HEK293 (cell line): ENCODE measurements around the gene JUND.

ENCODE experiments used
- CTCF ChIA-PET: fragments of 350-600 bp; formaldehyde crosslinking; extraction: SDS; loops from one replicate; lab custom pipeline; 2021; ENCODE audit warnings: antibody characterized with exemption; lab: Yijun Ruan, JAX
- POLR2A ChIA-PET: fragments of 300-600 bp; formaldehyde crosslinking; extraction: SDS; loops from one replicate; lab custom pipeline; 2020; ENCODE audit warnings: antibody characterized with exemption, inconsistent platforms; lab: Yijun Ruan, JAX
- H3K27ac ChIP-seq: fragments of 200-500 bp; sonication (Bioruptor generic); 2 replicates; pipeline ENCODE4 v1.5.1; 2014; ENCODE audit warnings: low read depth, low read length, control low read depth, inconsistent platforms; ENCODE audit errors: extremely low read depth
- H3K36me3 ChIP-seq, 2 experiments: fragments of 200-500 bp in 1 of 2; sonication (Bioruptor generic) in 1 of 2; 1 replicate in 1 of 2; 2 replicates in 1 of 2; pipeline ENCODE4 v1.5.1; 2014 to 2017; ENCODE audit warnings: inconsistent platforms in 2 of 2, low read length in 2 of 2; ENCODE audit not compliant: control insufficient read depth in 2 of 2, insufficient read depth in 1 of 2
- H3K4me1 ChIP-seq: fragments of 200-500 bp; sonication (Bioruptor generic); 2 replicates; pipeline ENCODE4 v1.5.1; 2014; ENCODE audit warnings: mild to moderate bottlenecking, low read length, inconsistent platforms; ENCODE audit not compliant: control insufficient read depth, insufficient read depth
- H3K4me3 ChIP-seq: 2 replicates; pipeline ENCODE4 v1.5.1; 2011; ENCODE audit warnings: low read depth, mild to moderate bottlenecking, control low read depth, low read length, moderate library complexity
- H3K9me3 ChIP-seq: fragments of 200-500 bp; sonication (Bioruptor generic); 2 replicates; pipeline ENCODE4 v1.5.1; 2014; ENCODE audit warnings: low read depth, low read length, inconsistent platforms; ENCODE audit not compliant: control insufficient read depth, insufficient read depth
- GLIS1 ChIP-seq: fragments of 450-650 bp; formaldehyde crosslinking; IDR thresholded peaks from 2 replicates; pipeline ENCODE4 v1.5.1; 2016; ENCODE audit warnings: missing biosample characterization, missing genetic modification characterization
- INSM2 ChIP-seq: fragments of 450-650 bp; formaldehyde crosslinking; IDR thresholded peaks from 2 replicates; pipeline ENCODE4 v1.5.1; 2016; ENCODE audit warnings: missing biosample characterization, missing genetic modification characterization
- PATZ1 ChIP-seq: fragments of 450-650 bp; formaldehyde crosslinking; IDR thresholded peaks from 2 replicates; pipeline ENCODE4 v1.5.1; 2016; ENCODE audit warnings: missing biosample characterization, missing genetic modification characterization
- RBAK ChIP-seq: fragments of 450-650 bp; formaldehyde crosslinking; IDR thresholded peaks from 2 replicates; pipeline ENCODE4 v1.5.1; 2016; ENCODE audit warnings: missing biosample characterization, missing genetic modification characterization
- SP7 ChIP-seq: fragments of 450-650 bp; formaldehyde crosslinking; IDR thresholded peaks from 2 replicates; pipeline ENCODE4 v1.5.1; 2016; ENCODE audit warnings: missing biosample characterization, missing genetic modification characterization
- ZBTB26 ChIP-seq: fragments of 450-650 bp; formaldehyde crosslinking; optimal IDR thresholded peaks from 2 replicates; pipeline ENCODE3; 2016; ENCODE audit warnings: missing biosample characterization, mild to moderate bottlenecking, missing genetic modification characterization
- ZBTB6 ChIP-seq: fragments of 450-650 bp; formaldehyde crosslinking; IDR thresholded peaks from 2 replicates; pipeline ENCODE4 v1.5.1; 2017; ENCODE audit warnings: missing biosample characterization, missing genetic modification characterization
- ZNF132 ChIP-seq: fragments of 450-650 bp; formaldehyde crosslinking; IDR thresholded peaks from 2 replicates; pipeline ENCODE4 v1.5.1; 2017; ENCODE audit warnings: missing biosample characterization, missing genetic modification characterization, borderline replicate concordance
- ZNF280C ChIP-seq: fragments of 450-650 bp; formaldehyde crosslinking; IDR thresholded peaks from 2 replicates; pipeline ENCODE4 v1.5.1; 2016; ENCODE audit warnings: missing biosample characterization, missing genetic modification characterization
- ZNF311 ChIP-seq: fragments of 450-650 bp; formaldehyde crosslinking; IDR thresholded peaks from 2 replicates; pipeline ENCODE4 v1.5.1; 2017; ENCODE audit warnings: missing biosample characterization, missing genetic modification characterization, borderline replicate concordance
- ZNF585B ChIP-seq: fragments of 450-650 bp; formaldehyde crosslinking; IDR thresholded peaks from 2 replicates; pipeline ENCODE4 v1.5.1; 2016; ENCODE audit warnings: missing biosample characterization, missing genetic modification characterization
- ZNF626 ChIP-seq: fragments of 450-650 bp; sonication (Bioruptor Pico); formaldehyde crosslinking; IDR thresholded peaks from 2 replicates; pipeline ENCODE4 v1.5.1; 2018; ENCODE audit warnings: missing biosample characterization, missing genetic modification characterization, inconsistent platforms
- ZNF707 ChIP-seq: fragments of 450-650 bp; formaldehyde crosslinking; IDR thresholded peaks from 2 replicates; pipeline ENCODE4 v1.5.1; 2016; ENCODE audit warnings: missing biosample characterization, missing genetic modification characterization
- ZNF776 ChIP-seq: fragments of 450-650 bp; formaldehyde crosslinking; IDR thresholded peaks from 2 replicates; pipeline ENCODE4 v1.5.0; 2017; ENCODE audit warnings: missing biosample characterization, missing genetic modification characterization, borderline replicate concordance
- ZNF777 ChIP-seq: fragments of 450-650 bp; formaldehyde crosslinking; IDR thresholded peaks from 2 replicates; pipeline ENCODE4 v1.5.1; 2017; ENCODE audit warnings: missing biosample characterization, missing genetic modification characterization, borderline replicate concordance
- ZNF785 ChIP-seq: fragments of 450-650 bp; formaldehyde crosslinking; IDR thresholded peaks from 2 replicates; pipeline ENCODE4 v1.5.1; 2016; ENCODE audit warnings: missing biosample characterization, missing genetic modification characterization
- ZSCAN30 ChIP-seq: fragments of 450-650 bp; IDR thresholded peaks from 2 replicates; pipeline ENCODE4 v1.5.1; 2018; ENCODE audit warnings: missing biosample characterization, mild to moderate bottlenecking, missing genetic modification characterization, moderate library complexity

JUND gene

GRCh38 chr19:18306209-18306887 is 24.9 kb upstream of the JUND start:
- Histone ChIP-seq H3K27ac (no peak overlapping the region), H3K36me3 (peaks cover 3 to 53% of the 10 kb centered on the region in 2 experiments; a peak in 1 of 3 replicates), H3K4me1 (peaks cover 5% of the 10 kb centered on the region; the same call in 1 of the 2 replicates)
- ChIA-PET POLR2A (interaction anchor here (0.9 kb wide), 2 partner anchors 13 to 25 kb away, joined by 3 to 7 read pairs; partner anchors contain the start of gene JUND), CTCF (interaction anchor here (0.7 to 1.1 kb wide), 2 partner anchors 104 to 123 kb away, joined by 3 to 4 read pairs; no protein-coding TSS in a partner anchor)
- TF ChIP-seq PATZ1 (tag by site-specific recombination), result 0 out of 2 replicates have a peak, but pooled peaks have one; percentile 18
- 0 out of 2 replicates have a peak, but pooled peaks have one; percentile 20 for TF ChIP-seq ZBTB6 (tag by site-specific recombination)
- no peak for TF ChIP-seq INSM2 (tag by site-specific recombination)
- TF ChIP-seq, all 188 proteins: peak for 2
- Histone ChIP-seq H3K9me3 (no peaks in the 10 kb centered on the region), H3K4me3 (no peak overlapping the region)

- Histone ChIP-seq H3K36me3 (peaks cover 3 to 37% of the 10 kb centered on the region in 2 experiments; a peak in 1 of 3 replicates), H3K4me3 (no peak overlapping the region), H3K9me3 (no peaks in the 10 kb centered on the region), H3K4me1 (peaks cover 5% of the 10 kb centered on the region; the same call in 1 of the 2 replicates), H3K27ac (no peak overlapping the region; the same call in 1 of the 2 replicates)
- ChIA-PET POLR2A (interaction anchor here (0.6 to 2.0 kb wide), 7 partner anchors 12 to 29 kb away, joined by 3 to 41 read pairs (median 5); partner anchors contain the start of genes JUND and LSM4), CTCF (interaction anchor here (0.6 to 5.0 kb wide), 6 partner anchors 17 to 690 kb away, joined by 3 to 41 read pairs (median 6); no protein-coding TSS in a partner anchor)
- TF ChIP-seq PATZ1 (tag by site-specific recombination) (peak; percentile 97), GLIS1 (tag by site-specific recombination) (peak; percentile 68), SP7 (tag by site-specific recombination) (peak; percentile 59), ZNF132 (tag by site-specific recombination) (no peak), ZNF777 (tag by site-specific recombination) (no peak), RBAK (tag by site-specific recombination) (no peak), ZNF776 (tag by site-specific recombination) (no peak), ZNF626 (tag by site-specific recombination) (no peak), ZBTB6 (tag by site-specific recombination) (0 out of 2 replicates have a peak, but pooled peaks have one; percentile 14), ZBTB26 (tag by site-specific recombination) (peak; percentile 27), ZNF585B (tag by site-specific recombination) (no peak), ZNF280C (tag by site-specific recombination) (no peak), ZNF785 (0 out of 2 replicates have a peak, but pooled peaks have one; percentile 43), ZNF311 (no peak), ZNF707 (peak; percentile 79), ZSCAN30 (tag by site-specific recombination) (no peak)
These were observed 23.3 kb upstream of the JUND start for GRCh38 chr19:18304458-18305310.
